Measurements from ENCODE around the gene RASD2. TPM values are rescaled to one million over a fixed set of nuclear protein-coding genes. Genes with fewer than 3 reads are reported as not detected.

RASD2 gene
- total RNA-seq, 1 experiment from 2014 or later: 0.42 TPM

- Mint-ChIP-seq H3K9me3 (no peaks in the 10 kb centered on the region), H3K27me3 (ENCODE audit: low read depth) (peaks cover 7% of the 10 kb centered on the region), H3K27ac (no peak overlapping the region), H3K4me3 (no peak overlapping the region), H3K4me1 (peaks cover 0 to 2% of the 10 kb centered on the region in 2 experiments; a peak in 2 of 4 replicates), H3K36me3 (ENCODE audit: insufficient read depth in 1 of 3, low read depth in 3 of 3) (no peaks in the 10 kb centered on the region)
- Histone ChIP-seq H3K27me3 (ENCODE audit: insufficient read depth, low read length) (no peaks in the 10 kb centered on the region), H2AK5ac (ENCODE audit: insufficient read length, low read length) (no peak overlapping the region), H3K79me1 (ENCODE audit: insufficient read depth, low read depth, low read length, poor library complexity, severe bottlenecking) (no peaks in the 10 kb centered on the region), H3K4me2 (ENCODE audit: insufficient read depth, insufficient read length, low read length) (no peak overlapping the region), H3K56ac (ENCODE audit: insufficient read length, low read depth, low read length) (no peak overlapping the region), H2BK120ac (ENCODE audit: low read depth, low read length, poor library complexity, severe bottlenecking) (no peak overlapping the region), H3K14ac (ENCODE audit: insufficient read depth, low read length) (no peak overlapping the region), H2BK12ac (ENCODE audit: insufficient read length, low read depth, low read length) (no peak overlapping the region), H4K5ac (ENCODE audit: insufficient read length, low read depth, low read length) (no peak overlapping the region), H2BK20ac (ENCODE audit: low read depth, low read length, poor library complexity, severe bottlenecking) (no peak overlapping the region), H3K9ac (ENCODE audit: extremely low read depth, insufficient read length, low read length) (no peak overlapping the region), H3K79me2 (ENCODE audit: insufficient read depth, low read length) (no peaks in the 10 kb centered on the region), H2BK15ac (ENCODE audit: low read depth, low read length) (no peak overlapping the region), H3K27ac (ENCODE audit: insufficient read length, low read depth, low read length) (no peak overlapping the region), H2AFZ (ENCODE audit: low read length) (no peak overlapping the region), H2BK5ac (ENCODE audit: insufficient read length, low read length) (no peak overlapping the region), H3K4ac (ENCODE audit: low read depth, low read length) (no peak overlapping the region), H4K8ac (replicated peaks; ENCODE audit: insufficient read length, low read depth, low read length) (no peak overlapping the region), H3T11ph (ENCODE audit: low read length) (no peak overlapping the region), H3K18ac (ENCODE audit: insufficient read length, low read depth, low read length) (no peak overlapping the region), H3K23ac (ENCODE audit: insufficient read length, low read depth, low read length) (no peak overlapping the region), H3K23me2 (ENCODE audit: insufficient read length, low read depth, low read length, poor library complexity, severe bottlenecking) (no peaks in the 10 kb centered on the region), H3K4me1 (ENCODE audit: insufficient read depth, low read length) (no peaks in the 10 kb centered on the region), H4K91ac (ENCODE audit: insufficient read length, low read depth, low read length) (no peak overlapping the region), H4K20me1 (ENCODE audit: control insufficient read depth, insufficient read depth, insufficient read length) (no peaks in the 10 kb centered on the region), H3K9me3 (ENCODE audit: control insufficient read depth, low read depth, low read length) (no peaks in the 10 kb centered on the region)
- no peak for TF ChIP-seq CTCF (conservative IDR thresholded peaks at IDR 0.05)
- no peak for DNase-seq
- no CpG with 5 or more reads among the region's 8 CpGs for WGBS (ENCODE audit: extremely low coverage, insufficient read length, low lambda C conversion rate)
Measured at GRCh38 chr22:35572556-35572955, 31.9 kb downstream of the RASD2 start.
